ENCODE results near the gene GFM2.

GRCh38 chr5:74717596-74717995, 49.3 kb downstream of the GFM2 start:
- TF ChIP-seq CREB1 (IDR thresholded peaks at IDR 0.05) (no peak), CREB1 (CRISPR knock-in tag; IDR thresholded peaks at IDR 0.05) (no peak), CCAR2 (optimal IDR thresholded peaks at IDR 0.05; ENCODE audit: low read depth, low read length) (no peak), MAZ (IDR thresholded peaks at IDR 0.05; ENCODE audit: borderline replicate concordance, low read depth, low read length) (no peak), MAZ (CRISPR knock-in tag; IDR thresholded peaks at IDR 0.05; ENCODE audit: low read depth) (no peak), RAD21 (CRISPR knock-in tag; IDR thresholded peaks at IDR 0.05) (no peak)
- TF ChIP-seq, protein P1, sequence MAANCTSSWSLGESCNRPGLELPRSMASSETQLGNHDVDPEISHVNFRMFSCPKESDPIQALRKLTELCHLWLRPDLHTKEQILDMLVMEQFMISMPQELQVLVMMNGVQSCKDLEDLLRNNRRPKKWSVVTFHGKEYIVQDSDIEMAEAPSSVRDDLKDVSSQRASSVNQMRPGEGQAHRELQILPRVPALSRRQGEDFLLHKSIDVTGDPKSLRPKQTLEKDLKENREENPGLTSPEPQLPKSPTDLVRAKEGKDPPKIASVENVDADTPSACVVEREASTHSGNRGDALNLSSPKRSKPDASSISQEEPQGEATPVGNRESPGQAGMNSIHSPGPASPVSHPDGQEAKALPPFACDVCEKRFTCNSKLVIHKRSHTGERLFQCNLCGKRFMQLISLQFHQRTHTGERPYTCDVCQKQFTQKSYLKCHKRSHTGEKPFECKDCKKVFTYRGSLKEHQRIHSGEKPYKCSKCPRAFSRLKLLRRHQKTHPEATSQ (CRISPR knock-in tag; IDR thresholded peaks at IDR 0.05; ENCODE audit: borderline replicate concordance), result no peak
